LNCAP (cell line): Measurements from ENCODE around the gene SUOX.

Source experiments
- TF ChIP-seq, protein P1 (sequence below): fragments of 450-650 bp; IDR thresholded peaks from 2 replicates; pipeline ENCODE4 v1.5.1; 2017; ENCODE audit warnings: mild to moderate bottlenecking

The SUOX gene

DNA sequence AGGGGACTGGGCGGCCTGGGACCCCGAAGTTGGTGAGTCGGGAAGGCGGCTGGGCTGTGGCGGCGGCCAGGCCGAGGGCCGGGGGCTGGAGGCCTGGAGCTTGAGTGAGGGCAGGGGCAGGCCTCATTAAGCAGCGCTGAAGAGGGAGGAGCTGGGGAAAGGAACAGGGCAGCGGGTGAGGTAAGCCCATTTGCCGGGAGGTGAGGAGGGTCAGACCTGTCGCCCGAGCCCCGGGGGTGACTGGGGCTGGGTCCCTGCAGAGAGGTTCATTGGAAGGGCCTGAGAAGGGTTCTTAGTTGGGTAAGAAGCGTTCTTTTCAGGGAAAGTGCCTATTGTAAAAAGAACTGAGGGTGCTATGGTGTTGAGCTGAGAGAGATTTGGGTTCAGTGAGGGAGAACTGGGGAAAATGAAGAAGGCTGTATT lies 22.8 kb upstream of the SUOX start:
- TF ChIP-seq, protein P1, sequence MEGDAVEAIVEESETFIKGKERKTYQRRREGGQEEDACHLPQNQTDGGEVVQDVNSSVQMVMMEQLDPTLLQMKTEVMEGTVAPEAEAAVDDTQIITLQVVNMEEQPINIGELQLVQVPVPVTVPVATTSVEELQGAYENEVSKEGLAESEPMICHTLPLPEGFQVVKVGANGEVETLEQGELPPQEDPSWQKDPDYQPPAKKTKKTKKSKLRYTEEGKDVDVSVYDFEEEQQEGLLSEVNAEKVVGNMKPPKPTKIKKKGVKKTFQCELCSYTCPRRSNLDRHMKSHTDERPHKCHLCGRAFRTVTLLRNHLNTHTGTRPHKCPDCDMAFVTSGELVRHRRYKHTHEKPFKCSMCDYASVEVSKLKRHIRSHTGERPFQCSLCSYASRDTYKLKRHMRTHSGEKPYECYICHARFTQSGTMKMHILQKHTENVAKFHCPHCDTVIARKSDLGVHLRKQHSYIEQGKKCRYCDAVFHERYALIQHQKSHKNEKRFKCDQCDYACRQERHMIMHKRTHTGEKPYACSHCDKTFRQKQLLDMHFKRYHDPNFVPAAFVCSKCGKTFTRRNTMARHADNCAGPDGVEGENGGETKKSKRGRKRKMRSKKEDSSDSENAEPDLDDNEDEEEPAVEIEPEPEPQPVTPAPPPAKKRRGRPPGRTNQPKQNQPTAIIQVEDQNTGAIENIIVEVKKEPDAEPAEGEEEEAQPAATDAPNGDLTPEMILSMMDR: no peak

DNA sequence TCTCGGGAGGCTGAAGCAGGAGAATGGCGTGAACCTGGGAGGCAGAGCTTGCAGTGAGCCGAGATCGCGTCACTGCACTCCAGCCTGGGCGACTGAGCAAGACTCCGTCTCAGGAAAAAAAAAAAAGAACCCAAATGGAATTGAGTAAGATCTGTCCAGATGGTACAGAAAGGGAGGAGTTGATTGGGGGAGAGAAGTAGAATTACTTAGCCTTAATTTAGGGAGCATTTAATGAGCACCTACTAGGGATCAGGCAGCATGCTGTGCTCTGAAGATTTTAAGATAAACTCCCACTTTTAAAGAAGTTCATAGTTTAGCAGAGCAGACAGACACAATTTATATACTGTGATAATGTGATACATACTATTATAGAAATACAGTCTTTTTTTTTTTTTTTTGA lies 18.7 kb upstream of the SUOX start:
- TF ChIP-seq, protein P1: no peak

DNA sequence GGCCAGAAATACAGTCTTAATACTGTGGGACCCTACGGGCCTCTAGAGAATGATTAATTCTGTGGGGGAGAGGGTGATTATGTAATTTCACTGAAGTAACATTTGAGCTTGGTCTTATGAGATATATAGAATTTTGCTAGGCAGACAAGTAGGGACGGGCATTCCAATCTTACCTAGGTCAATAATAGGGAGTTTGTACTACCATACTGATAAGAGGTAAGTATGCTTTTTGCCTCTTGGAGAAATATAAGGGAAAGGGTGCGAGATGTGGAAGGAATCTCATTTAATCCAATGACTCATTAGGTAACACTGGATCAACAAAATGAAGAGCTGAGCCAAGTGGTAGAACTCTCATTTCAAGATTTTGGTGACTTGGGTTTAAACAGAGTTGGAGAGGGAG lies 18.0 kb upstream of the SUOX start:
- TF ChIP-seq, protein P1: no peak

DNA sequence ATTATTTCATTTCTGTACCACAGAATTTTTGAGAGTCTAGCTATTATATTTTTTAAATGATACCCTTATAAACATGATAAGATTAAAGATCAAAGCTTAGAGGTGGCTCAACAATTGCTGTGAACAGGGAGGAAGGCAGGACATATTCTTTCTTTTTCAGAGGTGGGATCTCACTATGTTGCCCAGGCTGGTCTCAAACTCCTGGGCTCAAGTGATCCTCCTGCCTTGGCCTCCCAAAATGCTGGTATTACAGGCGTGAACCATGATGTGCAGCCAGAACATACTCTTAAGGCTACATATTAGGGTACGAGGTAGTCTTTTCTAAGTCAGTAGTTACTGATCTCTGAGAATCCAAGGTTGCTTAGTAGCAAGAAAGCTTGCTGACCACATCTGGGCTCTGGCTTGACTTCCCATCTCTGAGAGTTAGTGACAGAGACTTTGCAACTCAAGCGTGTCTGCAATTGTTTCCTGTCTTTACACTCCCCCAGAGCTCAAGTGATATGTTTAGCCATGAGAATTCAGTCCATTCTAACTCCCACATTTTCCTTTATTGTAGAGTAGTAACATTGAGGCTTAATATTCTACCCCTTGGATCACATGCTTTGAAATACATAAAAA lies 14.6 kb upstream of the SUOX start:
- TF ChIP-seq, protein P1: no peak

DNA sequence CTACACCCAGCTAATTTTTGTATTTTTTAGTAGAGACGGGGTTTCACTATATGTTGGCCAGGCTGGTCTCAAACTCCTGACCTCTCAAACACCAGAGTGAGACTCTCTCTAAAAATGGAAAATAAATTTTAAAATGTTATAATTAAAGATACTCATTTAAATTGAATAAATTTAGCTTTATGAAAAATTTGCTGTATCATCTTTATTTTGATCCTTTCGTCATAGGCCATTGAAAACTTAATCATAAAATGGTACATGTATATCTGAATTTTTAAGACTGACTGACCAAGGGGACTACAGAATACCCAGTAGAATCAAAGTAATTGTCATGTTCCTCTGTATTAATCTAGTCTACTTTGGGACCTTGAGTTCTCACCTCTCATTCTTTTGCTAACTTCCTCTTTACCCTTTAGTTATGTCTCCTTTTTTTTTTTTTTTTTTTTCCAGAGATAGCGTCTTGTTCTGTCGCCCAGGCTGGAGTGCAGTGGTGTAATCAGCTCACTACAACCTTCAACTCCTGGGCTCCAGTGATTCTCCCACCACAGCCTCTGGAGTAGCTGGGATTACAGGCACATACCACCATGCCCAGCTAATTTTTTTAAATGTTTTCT lies 13.7 kb upstream of the SUOX start:
- TF ChIP-seq, protein P1: no peak

DNA sequence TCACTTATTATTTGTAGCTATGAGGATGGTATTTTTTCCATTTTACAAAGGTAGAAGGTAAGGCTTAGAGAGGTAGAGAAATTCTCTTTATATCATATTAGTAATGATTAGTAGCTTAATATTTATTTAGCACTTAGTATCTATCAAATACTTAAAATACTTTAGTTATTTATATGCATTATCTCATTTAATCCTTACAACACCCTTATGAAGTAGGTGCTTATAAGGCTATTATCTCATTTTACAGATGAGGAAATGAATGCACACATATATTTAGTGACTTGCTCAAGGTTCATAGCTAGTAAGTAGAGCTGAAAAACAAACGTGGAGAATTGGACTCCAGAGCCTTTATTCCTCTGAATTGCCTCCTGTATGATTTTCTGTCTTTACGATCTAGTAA lies 12.2 kb upstream of the SUOX start:
- TF ChIP-seq, protein P1: no peak

DNA sequence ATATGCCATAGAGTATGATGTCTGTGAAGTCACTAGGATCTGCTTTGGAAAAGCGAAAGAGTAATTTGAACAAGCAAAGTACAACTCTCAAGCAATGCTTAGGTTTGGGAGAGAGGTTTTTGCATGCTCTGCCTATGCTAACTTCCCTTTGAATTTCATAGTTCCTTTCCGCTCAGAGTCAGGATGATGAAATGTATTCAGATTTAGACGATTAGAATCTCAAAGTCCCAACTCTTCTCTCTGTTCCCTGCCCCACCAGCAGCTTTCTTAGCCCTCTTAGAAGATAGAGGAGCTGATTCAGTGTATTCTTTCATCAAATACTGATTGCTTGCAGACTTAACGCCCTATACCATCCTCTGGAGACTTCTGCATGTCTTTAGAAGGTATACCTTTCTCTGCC lies 11.7 kb upstream of the SUOX start:
- TF ChIP-seq, protein P1: no peak
